NCI-H345 (cell line): Measurements from ENCODE around the gene USH2A.

ENCODE experiments used
- DNase-seq: peaks from one replicate; lab custom pipeline; 2025; lab: John Stamatoyannopoulos, UW

Gene USH2A

DNA sequence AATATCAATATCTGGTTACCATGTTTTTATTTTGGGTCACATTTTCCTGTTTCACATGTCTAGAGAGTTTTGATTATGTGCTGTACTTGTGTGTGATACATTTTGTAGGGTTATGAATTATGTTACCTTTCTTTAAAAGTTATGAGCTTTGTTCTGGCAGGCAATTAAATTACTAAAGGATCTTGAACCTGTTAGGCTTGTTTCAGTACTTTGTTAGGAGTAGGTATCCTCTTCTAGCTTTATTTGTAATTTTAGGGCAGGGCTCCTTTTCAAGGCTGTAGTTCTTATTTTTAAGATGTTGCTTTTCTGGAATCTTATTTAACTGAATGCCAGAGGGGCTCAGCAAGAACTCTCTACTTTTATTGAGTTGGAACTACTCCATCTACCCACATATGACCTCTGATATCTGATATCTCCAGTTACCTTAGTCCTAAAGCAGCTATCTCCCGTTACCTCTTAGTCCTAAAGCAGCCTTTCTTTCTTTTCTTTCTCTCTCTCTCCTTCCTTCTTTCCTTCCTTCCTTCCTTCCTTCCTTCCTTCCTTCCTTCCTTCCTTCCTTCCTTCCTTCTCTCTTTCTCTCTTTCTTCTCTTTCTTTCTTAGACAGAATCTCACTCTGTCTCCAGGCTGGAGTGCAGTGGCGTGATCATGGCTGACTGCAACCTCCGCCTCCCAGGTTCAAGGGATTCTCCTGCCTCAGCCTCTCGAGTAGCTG, 832.3 kb downstream of the USH2A start:
- DNase-seq, result no peak

DNA sequence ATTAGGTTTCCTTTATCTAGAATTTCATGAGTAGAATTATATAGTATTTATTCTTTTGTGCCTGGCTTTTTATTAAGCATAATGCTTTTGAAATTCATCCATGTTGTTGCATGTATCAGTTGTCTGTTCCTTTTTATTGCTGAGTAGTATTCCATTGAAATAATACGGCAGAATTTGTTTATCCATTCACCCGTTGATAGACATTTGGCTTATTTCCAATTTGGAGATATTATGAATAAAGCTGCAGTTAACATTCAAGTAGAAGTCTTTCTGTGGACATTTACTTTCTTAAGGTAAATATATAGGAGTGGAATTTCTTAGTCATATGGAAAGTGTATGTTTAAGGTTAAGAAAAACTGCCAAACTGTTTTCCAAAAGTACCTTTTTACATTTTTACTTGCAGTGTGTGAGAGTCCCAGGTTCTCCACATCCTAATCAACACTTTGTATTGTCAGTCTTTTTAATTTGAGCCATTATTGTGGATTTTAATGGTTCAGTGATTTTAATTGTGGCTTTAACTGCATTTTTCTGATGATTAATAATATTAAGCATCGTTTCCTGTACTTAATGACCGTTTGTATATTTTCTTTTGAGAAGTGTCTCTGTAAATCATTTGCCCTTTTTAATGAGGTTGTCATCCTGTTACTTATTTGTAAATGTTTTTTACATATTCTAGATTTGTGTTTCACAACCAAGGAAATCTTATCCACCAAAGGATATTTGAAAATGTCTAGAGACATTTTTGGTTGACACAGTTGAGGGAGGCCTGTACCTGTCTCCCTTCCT, 833.4 kb downstream of the USH2A start:
- DNase-seq, result no peak

DNA sequence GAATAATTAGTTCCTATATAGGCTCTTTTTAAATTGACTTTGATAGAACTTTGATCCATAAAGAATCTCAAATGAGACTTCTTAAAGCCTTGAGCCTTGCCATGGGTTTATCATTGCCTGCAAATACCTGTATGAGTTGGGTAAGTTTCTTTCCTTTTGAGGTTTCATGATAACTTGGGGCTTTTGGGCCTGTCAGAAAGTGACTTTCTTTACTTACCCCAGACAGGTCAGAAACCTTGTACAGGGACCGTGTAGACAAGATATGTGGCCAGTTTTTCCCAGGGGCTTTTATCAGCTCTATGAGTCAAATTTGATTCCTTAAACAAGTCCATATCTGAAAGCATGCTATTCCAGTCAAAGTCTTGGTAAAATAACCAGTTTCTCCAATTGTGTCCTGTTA, 838.9 kb downstream of the USH2A start:
- no peak for DNase-seq

DNA sequence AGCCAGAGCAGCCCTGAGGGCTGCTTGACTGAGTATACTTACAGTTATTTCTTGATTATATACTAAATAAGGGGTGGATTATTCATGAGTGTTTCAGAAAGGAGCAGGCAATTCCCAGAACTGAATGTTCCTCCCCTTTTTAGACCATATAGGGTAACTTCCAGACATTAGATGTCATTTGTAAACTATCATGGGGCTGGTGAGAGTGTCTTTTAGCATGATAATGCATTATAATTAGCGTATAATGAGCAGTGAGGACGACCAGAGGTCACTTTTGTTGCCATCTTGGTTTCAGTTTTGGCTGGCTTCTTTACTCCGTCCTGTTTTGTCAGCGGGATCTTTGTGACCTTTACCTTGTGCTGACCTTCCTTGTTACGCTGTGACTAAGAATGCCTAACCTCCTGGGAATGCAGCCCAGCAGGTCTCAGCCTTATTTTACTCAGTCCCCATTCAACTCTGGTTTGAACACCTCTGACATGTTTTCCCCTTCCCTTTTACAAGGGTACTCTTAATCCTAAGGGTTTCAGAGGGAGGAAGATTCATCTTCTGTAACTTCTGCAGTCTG, 840.0 kb downstream of the USH2A start:
- no peak for DNase-seq

DNA sequence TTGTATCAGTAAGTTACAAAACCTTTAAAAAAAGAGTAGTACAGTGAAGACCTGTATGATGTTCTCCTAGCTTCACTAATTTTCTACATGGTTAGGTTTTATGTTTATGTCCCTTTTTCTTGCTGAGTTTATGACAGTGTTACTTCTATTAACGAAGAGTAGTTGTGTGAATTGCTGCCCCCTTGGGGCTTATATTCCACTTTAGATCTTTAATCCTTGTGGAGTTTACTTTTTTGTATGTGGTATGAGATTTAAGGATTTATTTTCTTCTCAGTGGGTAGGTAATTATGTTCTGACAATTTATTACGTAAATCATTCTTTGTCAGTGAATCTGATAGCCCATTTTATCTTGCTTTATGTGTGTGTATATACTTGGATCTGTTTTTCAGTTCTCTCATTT, 841.4 kb downstream of the USH2A start:
- DNase-seq, result no peak
